Posterior cingulate gyrus (tissue), 11 donors: ENCODE measurements around the gene ECT2L.

Experiments used
- DNase-seq, 10 donors: peaks; one replicate each; pipeline versions ENCODE4 v3.0.0 to v3.0.0-alpha.2; 2020 to 2021; ENCODE audit warnings: mixed read lengths in 3 of 10
- intact Hi-C: fragments of 100-400 bp; cut with DNase I; formaldehyde crosslinking; loops from one replicate; pipeline ENCODE4 v1.15.1; 2023

ECT2L gene, protein sequence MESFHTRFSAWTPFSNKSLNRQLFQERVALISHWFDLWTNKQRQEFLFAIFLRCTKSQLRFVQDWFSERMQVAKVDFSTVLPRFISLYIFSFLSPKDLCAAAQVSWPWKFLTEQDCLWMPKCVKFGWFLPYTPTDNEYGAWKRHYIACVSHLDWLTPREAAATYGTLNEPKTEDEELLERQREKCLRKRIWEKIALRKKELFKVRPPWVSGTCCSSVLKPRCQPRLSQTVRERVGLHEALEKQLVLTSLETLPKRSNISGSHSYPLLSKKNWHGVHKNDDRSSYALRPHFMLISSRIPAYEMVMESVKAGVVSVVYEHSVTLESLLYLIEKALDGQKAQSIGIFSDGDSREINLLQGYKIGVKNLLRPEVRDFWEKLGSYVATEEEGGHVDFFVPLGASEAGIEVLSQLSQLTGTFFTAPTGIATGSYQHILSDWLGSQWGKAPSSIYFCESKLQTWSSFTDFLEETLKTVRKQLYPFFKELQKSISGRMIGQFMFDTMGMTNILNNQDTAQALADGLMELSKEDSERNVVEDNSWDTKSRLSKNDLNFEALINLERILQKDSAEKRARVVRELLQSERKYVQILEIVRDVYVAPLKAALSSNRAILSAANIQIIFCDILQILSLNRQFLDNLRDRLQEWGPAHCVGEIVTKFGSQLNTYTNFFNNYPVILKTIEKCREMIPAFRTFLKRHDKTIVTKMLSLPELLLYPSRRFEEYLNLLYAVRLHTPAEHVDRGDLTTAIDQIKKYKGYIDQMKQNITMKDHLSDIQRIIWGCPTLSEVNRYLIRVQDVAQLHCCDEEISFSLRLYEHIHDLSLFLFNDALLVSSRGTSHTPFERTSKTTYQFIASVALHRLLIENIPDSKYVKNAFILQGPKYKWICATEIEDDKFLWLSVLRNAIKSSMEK

DNA sequence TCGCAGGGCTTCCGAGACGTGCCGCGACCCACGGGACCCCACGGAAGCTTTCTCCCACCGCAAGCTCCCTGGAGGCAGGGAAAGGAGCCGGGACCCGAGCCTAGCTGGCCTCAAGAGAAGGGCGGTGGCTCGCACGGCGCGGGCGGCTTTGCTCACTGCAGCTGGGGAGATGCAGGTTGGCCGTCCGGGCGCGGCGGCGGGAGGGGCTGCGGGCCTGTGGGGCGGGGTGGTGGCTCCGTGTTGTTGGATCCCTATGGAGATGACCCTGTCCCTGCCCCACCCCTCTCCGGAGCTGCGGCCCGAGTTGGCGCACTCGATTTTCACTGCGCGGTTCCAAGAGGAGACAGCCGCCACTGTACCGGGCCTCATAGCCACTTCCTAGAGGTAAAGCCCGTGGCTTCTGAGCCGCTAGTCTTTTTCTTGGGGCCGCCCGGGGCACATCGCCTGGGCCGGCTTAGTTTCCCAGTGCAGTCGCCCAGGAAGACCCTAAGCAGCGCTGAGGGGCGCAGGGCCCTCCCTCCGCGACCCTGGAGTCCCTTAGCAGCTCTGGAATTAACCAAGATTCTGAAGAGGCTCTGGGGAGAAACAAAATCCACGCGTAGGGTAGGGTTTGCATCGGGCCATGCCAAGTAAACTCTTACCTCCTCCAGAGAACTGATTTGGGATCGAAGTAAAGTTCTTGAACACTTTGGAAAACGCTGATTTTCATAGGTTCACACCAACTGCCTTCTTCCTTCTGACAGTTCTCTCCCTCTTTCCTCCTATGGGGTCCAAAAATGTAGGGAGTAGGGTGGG is at the start of gene ECT2L:
Gene ECT2L (plus strand): TSS at position 279 of the 795 bp plus-strand sequence. CDS start 17,188 bp downstream, outside the sequence.
- DNase-seq: peak in 2 of 10 donors; percentile 71 to 87
- intact Hi-C loops: no loop called here

DNA sequence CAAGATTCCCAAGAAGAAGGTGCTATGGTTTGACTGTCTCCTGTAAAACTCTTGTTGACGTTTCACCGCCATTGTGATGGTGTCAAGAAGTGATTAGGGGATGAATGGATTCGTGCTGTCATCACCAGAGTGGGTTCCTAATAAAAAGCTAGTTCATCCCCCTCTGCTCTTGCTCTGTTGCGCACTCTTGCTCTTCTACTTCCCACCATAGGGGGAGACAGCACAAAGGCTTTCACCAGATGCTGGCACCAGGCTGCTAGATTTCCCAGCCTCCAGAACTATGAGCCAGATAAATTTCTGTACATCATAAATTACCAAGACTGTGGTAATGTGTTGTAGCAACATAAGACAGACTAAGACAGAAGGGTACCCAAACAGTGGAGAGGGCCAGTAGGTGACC is 43.9 kb upstream of the ECT2L start:
- DNase-seq: no peak
- intact Hi-C loops: no loop called here

DNA sequence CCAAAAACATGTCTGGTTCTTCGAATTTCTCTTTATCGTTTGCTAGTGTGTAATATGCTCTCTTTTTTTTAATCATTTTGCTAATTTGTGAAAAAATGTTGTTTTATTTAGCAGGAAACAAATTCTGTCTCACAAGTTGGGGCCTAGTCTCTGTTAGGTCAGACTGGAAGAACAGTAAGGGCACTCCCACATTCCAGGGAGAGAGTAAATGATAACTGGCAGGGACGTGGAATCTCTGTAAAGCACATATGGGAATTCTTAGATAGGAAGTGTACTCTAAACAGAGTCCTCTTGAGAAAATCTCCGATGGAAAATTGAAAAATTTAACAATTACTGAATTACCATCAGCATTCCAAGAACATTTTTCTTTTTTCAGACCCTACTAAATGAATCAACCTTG is 38.8 kb upstream of the ECT2L start:
- intact Hi-C loops: no loop called here
- DNase-seq: no peak

DNA sequence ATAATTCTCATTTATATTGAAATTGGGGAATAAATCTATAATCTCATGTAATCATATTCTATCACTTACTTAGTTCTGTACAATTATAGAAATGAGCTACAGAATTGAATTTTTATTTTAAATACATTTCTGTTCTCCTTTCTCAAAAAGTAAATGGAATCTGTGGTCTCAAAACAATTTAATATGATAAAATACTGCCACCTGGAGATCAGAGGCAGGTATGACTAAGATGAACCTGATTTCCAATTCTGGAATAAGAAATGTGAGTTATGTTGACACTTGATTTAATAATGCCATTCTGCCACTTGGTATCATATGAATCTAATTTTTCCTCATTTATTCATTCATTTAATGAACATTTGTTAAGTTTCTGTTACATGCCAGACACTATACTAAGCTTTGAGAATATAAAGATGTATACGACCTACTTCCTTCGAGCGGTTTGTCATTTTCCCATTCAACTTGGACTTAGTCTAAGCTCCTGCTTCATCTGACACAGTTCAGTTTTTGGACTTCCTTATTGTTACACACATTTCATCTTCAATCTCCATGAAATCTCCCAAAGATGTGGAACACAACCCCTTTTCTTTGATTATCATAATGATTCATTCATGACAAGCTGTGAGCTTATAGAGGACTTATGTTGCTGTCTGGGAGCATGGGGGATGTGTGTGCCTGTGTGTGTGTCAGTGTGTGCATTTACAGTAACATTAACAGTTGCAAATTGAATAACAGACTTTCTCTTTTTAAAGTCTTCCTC is 29.8 kb upstream of the ECT2L start:
- DNase-seq: no peak
- intact Hi-C loops: loop anchor here (2.0 to 5.0 kb wide), 3 partner anchors 74 to 649 kb away; no protein-coding TSS in a partner anchor

DNA sequence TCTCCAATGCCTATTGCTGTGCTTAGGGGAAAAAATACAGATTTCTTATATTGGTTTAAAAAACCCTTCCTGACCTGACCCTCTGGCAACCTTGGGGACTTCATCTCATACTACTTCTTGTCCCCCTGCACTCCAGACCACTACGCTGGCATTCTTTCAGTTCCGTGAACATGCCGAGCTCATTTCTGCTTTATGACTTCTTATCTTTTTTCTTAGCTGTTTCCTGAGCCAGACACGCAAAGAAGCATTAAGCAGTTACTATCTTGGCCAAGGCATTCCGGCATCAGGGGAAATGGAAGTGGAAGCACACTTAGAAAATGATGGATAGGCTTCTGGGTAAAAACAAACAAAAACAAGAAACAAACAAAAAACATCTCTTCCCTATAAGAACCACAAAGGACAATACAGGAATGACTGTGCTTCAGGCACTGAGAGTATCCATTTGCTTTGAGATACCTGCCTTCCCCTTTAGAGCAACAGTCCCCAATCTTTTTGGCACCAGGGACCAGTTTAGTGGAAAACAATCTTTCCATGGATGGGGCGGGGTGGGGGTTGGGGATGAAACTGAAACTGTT is 26.7 kb upstream of the ECT2L start:
- no peak for DNase-seq
- intact Hi-C loops: loop anchor here (5.0 kb wide), 2 partner anchors 77 to 652 kb away; no protein-coding TSS in a partner anchor

DNA sequence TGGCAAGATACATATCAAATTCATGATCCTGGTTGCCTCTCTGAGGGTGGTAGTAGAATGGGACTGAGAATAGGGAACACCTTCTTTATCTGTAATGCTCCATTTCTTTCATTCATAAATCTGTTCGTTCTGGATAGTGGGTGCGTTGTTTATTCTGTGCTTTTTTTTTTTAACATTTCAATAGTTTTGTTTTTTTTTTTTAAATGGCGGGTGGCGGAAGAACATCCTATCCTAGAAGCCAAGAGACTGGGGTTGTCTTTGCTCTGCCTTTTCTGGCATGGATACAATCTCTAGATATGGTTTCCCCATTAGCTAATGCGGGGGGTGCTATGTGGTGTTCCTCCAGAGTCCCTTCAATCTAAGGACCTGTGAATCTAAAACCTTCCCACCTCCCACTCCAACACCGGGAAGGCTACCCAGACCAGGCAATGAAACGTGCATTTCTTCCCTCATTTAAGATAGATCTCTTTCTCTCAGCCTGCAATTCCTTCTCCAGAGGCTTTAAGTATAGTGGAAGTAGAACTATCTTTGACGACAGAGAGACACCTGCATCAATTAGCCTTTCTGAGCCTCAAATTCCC is 23.2 kb upstream of the ECT2L start:
- no peak for DNase-seq
- intact Hi-C loops: loop anchor here (5.0 kb wide), 1 partner anchor 345 kb away; no protein-coding TSS in a partner anchor

DNA sequence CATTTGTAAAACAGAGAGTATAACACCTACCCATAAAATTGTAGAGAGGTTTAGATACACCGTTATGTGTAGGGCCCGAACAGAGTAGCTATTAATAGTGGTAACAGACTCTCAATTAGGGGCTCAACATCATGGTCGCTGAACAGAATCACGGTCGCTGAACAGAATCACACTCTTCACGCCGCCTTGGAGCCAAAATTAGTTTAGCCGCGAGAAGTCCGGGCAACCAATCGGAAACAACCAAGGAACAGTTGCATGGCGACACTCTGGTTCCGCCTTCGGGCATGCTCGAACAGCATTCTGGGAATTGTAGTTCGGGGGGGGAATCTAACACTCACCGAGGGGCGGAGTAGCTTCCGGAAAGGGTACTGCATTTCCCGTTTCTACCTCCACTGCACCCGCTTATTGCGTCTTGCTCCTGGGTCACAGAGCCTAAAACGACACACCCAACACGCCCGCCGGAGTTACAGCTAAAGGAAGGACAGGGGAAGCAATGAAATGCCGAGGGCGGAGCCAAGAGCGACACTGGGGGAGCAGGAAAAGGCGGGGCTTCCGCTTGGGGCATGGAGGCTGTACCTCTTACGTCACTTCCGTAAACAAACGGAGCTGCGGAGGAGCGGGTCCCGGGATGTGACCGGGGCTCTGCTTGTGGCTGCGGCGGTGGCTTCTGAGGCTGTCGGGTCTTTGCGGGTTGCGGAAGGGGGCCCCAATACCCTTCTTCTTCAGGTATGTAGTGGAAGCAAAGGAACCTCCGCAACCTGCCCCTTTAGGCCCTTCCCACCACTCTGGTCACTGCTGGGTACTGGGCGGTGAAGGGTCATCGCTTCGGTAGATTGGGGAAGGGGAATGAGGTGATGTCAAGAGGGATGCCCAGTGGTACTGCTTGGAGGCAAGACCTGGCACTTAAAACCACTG is 22.5 kb upstream of the ECT2L start, which contains the start of gene CCDC28A:
Gene CCDC28A (plus strand): TSS at position 593 of the 915 bp plus-strand sequence. CDS start 2,352 bp downstream, outside the sequence.
- peak; percentile 87 to 98 (median 94) for DNase-seq
- intact Hi-C loops: loop anchor here (5.0 kb wide), 1 partner anchor 346 kb away; no protein-coding TSS in a partner anchor

DNA sequence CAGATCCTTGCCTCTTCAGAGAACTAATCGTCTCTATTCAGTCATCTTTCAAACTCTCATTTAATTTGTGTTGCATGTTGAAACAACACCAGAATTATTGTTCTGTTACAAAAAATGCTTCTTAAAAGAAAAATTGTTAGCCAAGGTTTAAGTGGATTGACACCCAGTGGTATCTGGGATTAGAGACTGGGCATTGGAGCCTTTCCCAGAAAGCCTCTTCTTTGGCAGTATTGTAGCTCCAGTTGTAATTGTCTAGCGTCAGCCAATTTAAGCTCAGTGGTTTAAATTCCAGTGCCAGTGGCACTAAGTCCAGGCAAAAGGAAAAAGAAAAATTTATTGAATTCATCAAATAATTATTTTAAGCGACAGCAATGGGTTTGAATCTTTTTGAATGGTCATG is 21.5 kb upstream of the ECT2L start:
- no peak for DNase-seq
- intact Hi-C loops: loop anchor here (5.0 kb wide), 1 partner anchor 347 kb away; no protein-coding TSS in a partner anchor

DNA sequence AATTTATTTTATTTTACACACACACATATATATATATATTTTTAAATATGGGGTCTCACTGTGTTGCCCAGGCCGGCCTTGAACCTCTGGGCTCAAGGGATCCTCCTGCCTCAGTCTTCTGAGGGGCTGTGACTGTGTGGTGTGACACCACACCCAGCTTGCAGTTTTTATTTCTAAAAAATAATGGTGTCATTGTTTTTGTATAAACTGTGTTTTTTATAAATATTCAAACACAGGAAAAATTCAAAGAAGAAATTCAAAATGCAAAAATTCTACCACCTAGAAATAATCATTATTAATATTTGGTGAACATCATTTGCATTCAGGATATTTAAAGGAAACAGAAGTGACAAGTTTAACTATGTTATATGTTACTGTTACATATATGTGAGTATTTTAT is 19.2 kb upstream of the ECT2L start:
- intact Hi-C loops: no loop called here
- DNase-seq: no peak

DNA sequence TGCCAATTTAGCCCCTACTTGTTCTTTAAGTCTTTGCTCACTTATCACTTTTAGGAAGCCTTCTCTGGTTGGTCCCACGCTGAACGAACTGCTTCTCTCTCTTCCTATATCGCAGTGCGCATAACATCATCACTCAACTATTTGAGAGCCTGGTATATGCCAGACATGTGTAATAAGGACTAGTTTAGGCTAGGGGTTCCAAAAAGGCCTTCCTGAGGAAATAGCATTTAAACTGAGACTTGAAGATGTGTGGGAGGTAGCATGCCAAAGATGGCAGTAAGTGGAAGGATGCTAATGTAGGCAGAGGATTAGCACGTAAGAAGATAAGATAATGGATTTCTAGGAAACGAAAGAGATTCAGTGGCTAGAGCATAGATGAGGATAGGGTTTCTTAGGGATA is 17.6 kb upstream of the ECT2L start:
- intact Hi-C loops: no loop called here
- no peak for DNase-seq

DNA sequence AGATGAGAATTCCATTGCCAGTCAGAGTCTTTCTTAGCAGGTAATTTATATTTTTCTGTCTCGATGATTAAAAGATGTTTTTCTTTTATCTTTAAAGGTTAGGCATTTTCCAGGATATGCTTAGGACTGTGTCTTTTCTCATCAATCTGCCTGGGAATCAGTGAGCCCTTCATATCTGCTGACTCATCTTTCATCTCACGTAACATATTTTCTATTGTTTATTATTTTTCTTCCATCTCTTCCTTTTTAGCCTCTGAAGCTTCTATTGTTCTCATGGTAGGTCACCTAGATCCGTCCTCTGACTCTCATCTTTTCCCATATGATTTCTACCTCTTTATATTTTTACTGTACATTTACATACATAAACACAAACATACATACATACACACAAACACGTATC is 13.6 kb upstream of the ECT2L start:
- intact Hi-C loops: no loop called here
- DNase-seq: no peak

DNA sequence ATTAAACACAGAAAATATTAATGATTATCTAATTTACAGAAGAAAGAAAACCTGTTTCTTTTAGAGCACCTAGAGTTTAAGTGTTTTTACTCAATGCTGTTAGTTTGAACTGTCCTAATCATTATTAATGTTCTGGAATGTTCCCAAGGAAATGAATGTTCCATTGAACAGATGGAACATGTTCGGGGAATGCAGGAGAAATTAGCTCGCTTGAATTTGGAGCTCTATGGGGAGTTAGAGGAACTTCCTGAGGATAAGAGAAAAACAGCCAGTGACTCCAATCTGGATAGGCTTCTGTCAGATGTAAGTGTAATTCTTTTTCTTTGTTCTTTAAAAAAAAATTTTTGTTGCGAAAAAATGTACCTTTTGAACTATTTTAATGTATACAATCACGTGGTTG is 10.8 kb upstream of the ECT2L start:
- DNase-seq: no peak
- intact Hi-C loops: no loop called here

DNA sequence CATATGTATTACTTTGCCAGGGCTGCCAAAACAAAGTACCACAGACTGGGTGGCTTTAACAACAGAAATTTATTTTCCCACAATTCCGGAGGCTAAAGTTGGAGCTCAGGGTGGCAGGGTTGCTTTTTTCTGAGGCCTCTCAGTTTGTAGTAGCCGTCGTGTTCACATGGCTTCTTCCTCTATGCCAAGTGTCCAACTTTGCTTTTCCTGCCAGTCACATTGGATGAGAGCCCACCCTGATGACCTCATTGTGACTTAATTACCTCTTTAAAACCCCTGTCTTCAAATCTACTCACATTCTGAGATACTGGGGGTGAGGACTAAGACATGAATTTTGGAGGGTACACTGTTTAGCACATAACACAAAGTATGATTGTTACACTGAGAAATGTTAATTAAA is 9.9 kb upstream of the ECT2L start:
- intact Hi-C loops: no loop called here
- no peak for DNase-seq

DNA sequence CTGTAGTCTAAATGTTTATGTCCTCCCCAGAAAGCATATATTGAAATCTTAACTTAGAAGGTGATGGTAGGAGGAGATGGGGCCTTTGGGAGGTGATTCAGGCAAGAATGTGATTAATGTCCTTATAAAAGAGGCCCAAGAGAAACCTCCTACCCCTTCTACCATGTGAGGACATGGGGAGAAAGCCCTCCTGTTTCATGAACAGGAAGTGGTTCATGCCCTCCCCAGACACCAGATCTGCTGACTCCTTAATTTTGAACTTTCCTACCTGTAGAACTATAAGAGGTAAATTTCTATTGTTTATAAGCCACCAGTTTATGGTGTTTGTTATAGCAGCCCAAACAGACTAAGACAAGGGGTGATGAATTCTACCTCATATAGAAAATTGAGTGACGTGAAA is 8.7 kb upstream of the ECT2L start:
- intact Hi-C loops: no loop called here

DNA sequence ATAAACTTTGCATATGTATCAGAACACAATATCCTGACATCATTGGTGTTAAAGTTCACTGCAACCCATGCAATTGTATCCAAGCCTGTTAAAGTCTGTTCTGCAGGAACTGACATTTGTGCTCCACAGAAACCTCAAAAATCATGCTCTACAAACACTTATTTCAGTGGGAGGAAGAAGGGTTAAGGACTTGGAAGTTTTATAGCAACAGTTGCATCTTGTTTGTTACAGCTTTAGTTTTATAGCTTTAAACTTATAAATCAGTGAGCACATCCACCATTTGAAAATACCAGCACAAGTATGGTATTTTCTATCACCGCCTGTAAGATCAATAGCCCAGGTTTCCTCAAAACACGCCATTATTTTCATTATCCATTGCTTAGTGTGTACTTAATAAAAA is 884 bp downstream of the ECT2L start:
- intact Hi-C loops: no loop called here
- DNase-seq: no peak

More for the DNA sequence above, 8.7 kb upstream of the ECT2L start:
- DNase-seq: no peak

DNA sequence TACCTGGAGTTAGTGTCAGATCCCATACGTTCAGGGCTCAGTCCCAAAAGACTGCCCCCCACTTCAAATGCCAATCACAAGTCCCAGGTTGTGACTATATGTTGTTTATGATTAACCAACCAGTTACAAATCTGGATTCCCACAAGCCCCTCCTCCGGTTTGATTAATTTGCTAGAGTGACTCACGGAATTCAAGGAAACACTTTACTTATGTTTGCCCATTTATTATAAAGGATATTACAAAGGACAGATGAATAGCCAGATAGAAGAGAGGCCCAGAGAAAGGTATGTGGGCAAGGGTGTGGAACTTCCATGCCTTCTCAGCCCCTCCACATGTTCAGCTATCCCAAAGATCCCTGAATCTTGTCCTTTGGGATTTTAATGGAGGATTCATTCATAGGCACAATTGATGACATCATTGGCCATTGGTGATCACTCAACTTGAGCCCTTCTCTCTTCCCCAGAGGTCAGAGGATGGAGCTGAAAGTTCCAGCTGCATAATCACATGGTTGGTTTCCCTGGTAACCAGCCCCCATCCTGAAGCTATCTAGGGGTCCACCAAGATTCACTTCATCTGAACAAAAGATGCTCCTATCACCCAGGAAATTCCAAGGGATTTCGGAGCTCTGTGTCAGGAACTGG is 2.0 kb downstream of the ECT2L start:
- DNase-seq: no peak
- intact Hi-C loops: no loop called here
